Stimulated activated CD4-positive, alpha-beta T cell treated with anti-CD3 and anti-CD28 coated beads, Interleukin-15, amount 100 ng/mL, for 1 hour (primary cell): Measurements from ENCODE around the gene SEMA5A.
"Not testable (repeated sequence)": the region's sequence is repeated elsewhere in the genome, so short reads cannot be mapped to it uniquely, and the experiment has no call there.

ENCODE experiments used
- DNase-seq, 2 donors: peaks; one replicate each; pipeline ENCODE4 v3.0.0-alpha.2; 2020; ENCODE audit warnings: low read depth in 1 of 2, low spot score in 1 of 2

Gene SEMA5A

GRCh38 chr5:9405196-9405754, 140.6 kb downstream of the SEMA5A start:
- DNase-seq = no peak

GRCh38 chr5:9401786-9402472, 143.9 kb downstream of the SEMA5A start:
- no peak for DNase-seq

GRCh38 chr5:9399783-9400182, 146.1 kb downstream of the SEMA5A start:
- not testable (repeated sequence) for DNase-seq

GRCh38 chr5:9399094-9399493, 146.8 kb downstream of the SEMA5A start:
- no peak for DNase-seq

- DNase-seq = no peak
These were observed 147.6 kb downstream of the SEMA5A start for GRCh38 chr5:9398227-9398626.

- DNase-seq = no peak
These were observed 149.5 kb downstream of the SEMA5A start for GRCh38 chr5:9396285-9396770.

- no peak for DNase-seq
These were observed 150.2 kb downstream of the SEMA5A start for GRCh38 chr5:9395706-9396105.

GRCh38 chr5:9394221-9394620, 151.7 kb downstream of the SEMA5A start:
- no peak for DNase-seq

GRCh38 chr5:9392625-9393024, 153.2 kb downstream of the SEMA5A start:
- DNase-seq = no peak

GRCh38 chr5:9391080-9391479, 154.8 kb downstream of the SEMA5A start:
- DNase-seq = no peak

- no peak for DNase-seq
These were observed 155.8 kb downstream of the SEMA5A start for GRCh38 chr5:9390113-9390512.

- DNase-seq = no peak
These were observed 156.8 kb downstream of the SEMA5A start for GRCh38 chr5:9388941-9389674.

- DNase-seq = no peak
These were observed 158.0 kb downstream of the SEMA5A start for GRCh38 chr5:9387879-9388278.

GRCh38 chr5:9386945-9387344, 158.9 kb downstream of the SEMA5A start:
- DNase-seq = no peak

GRCh38 chr5:9382522-9382921, 163.4 kb downstream of the SEMA5A start:
- no peak for DNase-seq

GRCh38 chr5:9381464-9381863, 164.4 kb downstream of the SEMA5A start:
- no peak for DNase-seq

- no peak for DNase-seq
These were observed 165.8 kb downstream of the SEMA5A start for GRCh38 chr5:9380109-9380508.

GRCh38 chr5:9376363-9377117, 169.3 kb downstream of the SEMA5A start:
- DNase-seq = no peak

GRCh38 chr5:9375756-9376155, 170.1 kb downstream of the SEMA5A start:
- DNase-seq = no peak

GRCh38 chr5:9374025-9374424, 171.8 kb downstream of the SEMA5A start:
- DNase-seq = no peak

GRCh38 chr5:9373571-9373970, 172.3 kb downstream of the SEMA5A start:
- DNase-seq = no peak

GRCh38 chr5:9370256-9370655, 175.6 kb downstream of the SEMA5A start:
- no peak for DNase-seq
